ENCODE results near the gene NFKB1. TPM values are rescaled to one million over a fixed set of nuclear protein-coding genes. Genes with fewer than 3 reads are reported as not detected.

NFKB1 gene
- total RNA-seq, 1 experiment from 2014 or later = 70.9 TPM

- no peak for DNase-seq (ENCODE audit: unreplicated experiment)
- H3K4me3 Mint-ChIP-seq (ENCODE audit: unreplicated experiment) = no peak overlapping the region
- ChIA-PET CTCF (interaction anchor here (0.7 kb wide), 1 partner anchor 30 kb away, joined by 3 read pairs; no protein-coding TSS in a partner anchor), POLR2A (interaction anchor here (1.9 kb wide), 1 partner anchor 50 kb away, joined by 5 read pairs; no protein-coding TSS in a partner anchor)
- no peaks in the 10 kb centered on the region for H3K9me3 Mint-ChIP-seq (ENCODE audit: unreplicated experiment)
- no TSS peak for BruUV-seq (replicated peaks)
- no peaks in the 10 kb centered on the region for H3K27me3 Mint-ChIP-seq (ENCODE audit: insufficient read depth, unreplicated experiment)
- intact Hi-C loops (cut with micrococcal nuclease) = no loop called here
- no peak overlapping the region for H3K27ac Mint-ChIP-seq (ENCODE audit: low read depth, unreplicated experiment)
- no peak for TF ChIP-seq CTCF (IDR thresholded peaks at IDR 0.05; ENCODE audit: unreplicated experiment)
- H3K36me3 Mint-ChIP-seq (ENCODE audit: insufficient read depth, unreplicated experiment) = peaks cover 18% of the 10 kb centered on the region
- peaks cover 7% of the 10 kb centered on the region for H3K4me1 Mint-ChIP-seq (ENCODE audit: insufficient read depth, unreplicated experiment)
These were observed 51.6 kb downstream of the NFKB1 start for GRCh38 chr4:102552781-102553180.

GRCh38 chr4:102553982-102554381, 52.8 kb downstream of the NFKB1 start:
- Mint-ChIP-seq H3K27me3 (ENCODE audit: insufficient read depth, unreplicated experiment) (no peaks in the 10 kb centered on the region), H3K27ac (ENCODE audit: low read depth, unreplicated experiment) (no peak overlapping the region), H3K36me3 (ENCODE audit: insufficient read depth, unreplicated experiment) (peaks cover 19% of the 10 kb centered on the region), H3K9me3 (ENCODE audit: unreplicated experiment) (no peaks in the 10 kb centered on the region), H3K4me3 (ENCODE audit: unreplicated experiment) (no peak overlapping the region), H3K4me1 (ENCODE audit: insufficient read depth, unreplicated experiment) (peaks cover 13% of the 10 kb centered on the region)
- BruUV-seq (replicated peaks) = no TSS peak
- ChIA-PET CTCF (no interaction called here), POLR2A (no interaction called here)
- no peak for DNase-seq (ENCODE audit: unreplicated experiment)
- TF ChIP-seq CTCF (IDR thresholded peaks at IDR 0.05; ENCODE audit: unreplicated experiment) = no peak
- intact Hi-C loops (cut with micrococcal nuclease) = no loop called here

GRCh38 chr4:102554482-102554881, 53.3 kb downstream of the NFKB1 start:
- no peak for TF ChIP-seq CTCF (IDR thresholded peaks at IDR 0.05; ENCODE audit: unreplicated experiment)
- Mint-ChIP-seq H3K9me3 (ENCODE audit: unreplicated experiment) (no peaks in the 10 kb centered on the region), H3K36me3 (ENCODE audit: insufficient read depth, unreplicated experiment) (peaks cover 24% of the 10 kb centered on the region), H3K4me3 (ENCODE audit: unreplicated experiment) (no peak overlapping the region), H3K27me3 (ENCODE audit: insufficient read depth, unreplicated experiment) (no peaks in the 10 kb centered on the region), H3K4me1 (ENCODE audit: insufficient read depth, unreplicated experiment) (peaks cover 15% of the 10 kb centered on the region), H3K27ac (ENCODE audit: low read depth, unreplicated experiment) (no peak overlapping the region)
- intact Hi-C loops (cut with micrococcal nuclease) = no loop called here
- CTCF ChIA-PET = no interaction called here
- no peak for DNase-seq (ENCODE audit: unreplicated experiment)
- POLR2A ChIA-PET = no interaction called here
- BruUV-seq (replicated peaks) = no TSS peak

- H3K4me3 Mint-ChIP-seq (ENCODE audit: unreplicated experiment) = no peak overlapping the region
- intact Hi-C loops (cut with micrococcal nuclease) = no loop called here
These were observed 53.8 kb downstream of the NFKB1 start for GRCh38 chr4:102554992-102555391.

More at GRCh38 chr4:102554992-102555391, 53.8 kb downstream of the NFKB1 start:
- H3K9me3 Mint-ChIP-seq (ENCODE audit: unreplicated experiment) = no peaks in the 10 kb centered on the region
- peaks cover 15% of the 10 kb centered on the region for H3K4me1 Mint-ChIP-seq (ENCODE audit: insufficient read depth, unreplicated experiment)
- no peak overlapping the region for H3K27ac Mint-ChIP-seq (ENCODE audit: low read depth, unreplicated experiment)
- ChIA-PET CTCF (interaction anchor here (1.3 kb wide), 1 partner anchor 11 kb away, joined by 4 read pairs; no protein-coding TSS in a partner anchor), POLR2A (no interaction called here)
- no peak for TF ChIP-seq CTCF (IDR thresholded peaks at IDR 0.05; ENCODE audit: unreplicated experiment)
- no peaks in the 10 kb centered on the region for H3K27me3 Mint-ChIP-seq (ENCODE audit: insufficient read depth, unreplicated experiment)
- no peak for DNase-seq (ENCODE audit: unreplicated experiment)
- peaks cover 25% of the 10 kb centered on the region for H3K36me3 Mint-ChIP-seq (ENCODE audit: insufficient read depth, unreplicated experiment)
- BruUV-seq (replicated peaks) = no TSS peak
